Lung microvascular endothelial cell (primary cell): Measurements from ENCODE around the gene OSCAR. TPM values are rescaled to one million over a fixed set of nuclear protein-coding genes. Genes with fewer than 3 reads are reported as not detected.

ENCODE experiments used
- DNase-seq, 2 donors: peaks; one replicate each; pipeline versions ENCODE4 v3.0.0 to v3.0.0-alpha.2; 2010; ENCODE audit warnings: low read depth in 2 of 2
- total RNA-seq: library from RNA; depleted of rRNA; stranded (reverse); fragments of >200 nt; gene quantifications from 2 replicates; pipeline ENCODE4 v1.2.1, GENCODE V29; 2014

The OSCAR gene, protein sequence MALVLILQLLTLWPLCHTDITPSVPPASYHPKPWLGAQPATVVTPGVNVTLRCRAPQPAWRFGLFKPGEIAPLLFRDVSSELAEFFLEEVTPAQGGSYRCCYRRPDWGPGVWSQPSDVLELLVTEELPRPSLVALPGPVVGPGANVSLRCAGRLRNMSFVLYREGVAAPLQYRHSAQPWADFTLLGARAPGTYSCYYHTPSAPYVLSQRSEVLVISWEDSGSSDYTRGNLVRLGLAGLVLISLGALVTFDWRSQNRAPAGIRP
- under 0.01 TPM in 1 of 2 replicates, not detected in the other for total RNA-seq

- DNase-seq: no peak
These were observed at the start of gene OSCAR for GRCh38 chr19:54100561-54100960. Gene OSCAR (minus strand): TSS chr19:54100803. CDS start chr19:54100792, 11 bp downstream.

GRCh38 chr19:54149021-54149812 lies 48.6 kb upstream of the OSCAR start:
- DNase-seq: peak in 1 of 2 donors; percentile 87

DNA sequence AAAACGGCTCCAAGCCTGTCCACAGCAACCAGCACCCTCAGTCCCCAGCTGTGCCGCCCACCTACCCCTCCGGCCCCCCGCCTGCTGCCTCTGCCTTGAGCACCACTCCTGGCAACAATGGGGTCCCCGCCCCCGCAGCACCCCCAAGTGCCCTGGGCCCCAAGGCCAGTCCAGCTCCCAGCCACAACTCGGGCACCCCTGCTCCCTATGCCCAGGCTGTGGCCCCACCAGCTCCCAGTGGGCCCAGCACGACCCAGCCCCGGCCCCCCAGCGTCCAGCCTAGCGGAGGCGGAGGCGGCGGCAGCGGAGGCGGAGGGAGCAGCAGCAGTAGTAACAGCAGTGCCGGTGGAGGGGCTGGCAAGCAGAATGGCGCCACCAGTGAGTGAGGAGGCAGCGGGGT lies 47.6 kb upstream of the OSCAR start:
- DNase-seq: no peak

GRCh38 chr19:54147676-54148075 lies 47.1 kb upstream of the OSCAR start:
- no peak for DNase-seq

GRCh38 chr19:54145541-54146158 lies 45.0 kb upstream of the OSCAR start:
- no peak for DNase-seq

- DNase-seq: no peak
These were observed 41.7 kb upstream of the OSCAR start for GRCh38 chr19:54142166-54142780.

DNA sequence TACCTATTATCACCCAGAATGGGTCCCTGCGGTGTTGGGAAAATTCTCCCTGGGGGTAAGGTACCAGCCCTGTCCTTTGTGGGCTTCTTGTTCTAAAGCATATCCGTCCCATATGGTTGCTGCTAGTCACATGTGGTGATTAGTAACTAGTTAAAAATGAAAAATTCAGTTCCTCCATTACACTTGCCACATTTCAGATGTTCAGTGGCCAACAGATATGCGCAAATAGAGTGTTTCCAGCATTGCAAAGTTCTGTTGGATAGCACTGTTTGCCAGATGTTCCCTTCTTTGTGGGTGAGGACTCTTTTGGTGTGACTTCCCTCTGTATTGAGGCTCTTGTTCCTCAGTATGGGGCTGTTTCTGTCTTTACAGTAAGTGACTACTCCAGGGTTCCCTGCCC lies 40.8 kb upstream of the OSCAR start:
- no peak for DNase-seq

- no peak for DNase-seq
These were observed 38.1 kb upstream of the OSCAR start for GRCh38 chr19:54138489-54139256.

GRCh38 chr19:54137699-54138488 lies 37.3 kb upstream of the OSCAR start, which contains the start of gene CNOT3:
Gene CNOT3 (plus strand): TSS chr19:54137762. CDS start chr19:54142979, 5,217 bp downstream.
- DNase-seq: peak; percentile 20 to 25

DNA sequence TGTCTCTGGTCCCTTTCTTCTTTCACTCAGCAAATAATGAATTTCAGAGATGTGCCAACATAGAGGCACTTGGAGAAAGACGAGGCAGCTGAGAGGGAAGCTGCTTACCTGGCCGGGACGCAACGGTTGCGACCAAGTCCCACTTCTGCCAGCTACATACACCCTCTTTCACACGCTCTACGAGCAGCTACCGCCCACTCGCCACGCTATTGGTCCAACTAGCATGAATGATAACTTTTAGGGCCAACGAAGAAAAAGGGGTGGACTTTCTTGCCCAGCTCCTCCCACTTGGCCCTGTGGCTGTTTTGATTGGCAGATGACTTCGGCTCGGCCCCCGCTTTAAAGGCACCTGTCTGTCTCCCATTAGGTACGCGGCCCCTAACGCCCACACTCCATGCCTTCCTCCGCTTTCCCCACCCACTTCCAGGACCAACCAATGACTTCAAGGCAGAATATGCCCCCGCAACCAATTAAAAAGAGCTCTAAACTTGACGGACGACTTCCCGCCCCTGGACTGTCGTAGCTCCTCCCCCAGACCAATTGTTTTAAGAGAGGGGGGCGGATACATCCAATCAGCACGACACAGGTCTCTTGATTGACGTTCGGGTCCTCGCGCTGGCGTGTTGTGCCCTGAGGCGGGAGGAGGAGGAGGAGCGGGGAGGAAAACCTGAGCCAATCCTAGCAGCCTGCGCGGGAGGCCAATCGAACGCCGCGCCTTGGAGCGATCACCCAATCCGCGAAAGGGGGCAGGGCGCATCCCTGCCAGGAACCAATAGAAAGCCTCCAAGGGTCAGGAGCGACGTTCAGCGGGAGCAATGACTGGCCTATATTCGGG lies 36.5 kb upstream of the OSCAR start:
- DNase-seq: peak; percentile 100

GRCh38 chr19:54136086-54136863 lies 35.7 kb upstream of the OSCAR start:
- no peak for DNase-seq

GRCh38 chr19:54133957-54134590 lies 33.5 kb upstream of the OSCAR start:
- DNase-seq: no peak

DNA sequence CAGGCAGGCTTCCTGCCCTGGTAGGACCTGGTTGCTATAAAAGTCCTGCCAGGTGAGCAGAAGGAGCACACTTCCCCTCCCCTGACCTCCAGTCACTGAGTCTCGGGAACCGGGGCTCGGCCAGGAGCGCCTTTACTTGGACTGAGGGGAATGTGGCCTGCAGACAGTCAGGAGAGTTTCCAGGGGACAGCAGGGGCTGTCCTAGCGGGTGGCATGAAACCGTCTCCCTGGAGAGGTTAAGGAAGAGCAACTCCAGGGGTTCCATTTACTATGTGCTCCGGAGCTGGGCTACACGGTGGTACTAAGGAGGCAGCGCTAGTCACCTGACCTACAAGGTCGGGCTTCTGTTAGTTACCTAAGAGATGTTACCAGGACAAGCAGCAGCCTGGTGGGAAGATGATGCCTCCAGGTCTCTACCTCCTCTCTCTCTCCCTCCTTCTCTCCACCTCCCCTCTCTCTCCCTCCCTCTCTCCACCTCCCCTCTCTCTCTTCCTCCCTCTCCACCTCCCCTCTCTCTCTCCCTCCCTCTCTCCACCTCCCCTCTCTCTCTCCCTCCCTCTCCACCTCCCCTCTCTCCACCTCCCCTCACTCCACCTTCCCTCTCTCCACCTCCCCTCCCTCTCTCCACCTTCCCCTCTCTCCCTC lies 32.8 kb upstream of the OSCAR start:
- peak in 1 of 2 donors; percentile 93 for DNase-seq

- DNase-seq: no peak
These were observed 29.0 kb upstream of the OSCAR start for GRCh38 chr19:54129617-54129996.

GRCh38 chr19:54128796-54129616 lies 28.4 kb upstream of the OSCAR start:
- no peak for DNase-seq

DNA sequence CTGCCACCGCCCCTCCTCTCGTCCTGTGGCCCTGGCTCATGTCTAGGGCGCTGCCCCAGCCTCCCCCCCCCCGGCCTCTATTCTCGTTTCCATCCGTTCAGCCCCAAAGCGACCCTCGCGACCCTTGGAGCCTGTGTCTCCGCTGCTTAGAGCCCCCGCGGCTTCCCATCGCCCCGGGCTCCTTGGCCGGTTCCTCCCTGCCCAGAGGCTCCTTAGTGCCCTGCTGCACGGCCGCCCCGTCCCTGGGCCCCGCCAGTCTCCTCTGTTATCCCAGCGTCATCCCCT lies 27.8 kb upstream of the OSCAR start:
- DNase-seq: no peak
